Prostate gland (tissue), 2 donors: ENCODE data around the gene MADD. TPM values are rescaled to one million over a fixed set of nuclear protein-coding genes. Genes with fewer than 3 reads are reported as not detected.

Source experiments
- DNase-seq: peaks from one replicate; pipeline ENCODE4 v3.0.0-alpha.2; 2019; ENCODE audit warnings: low spot score
- H3K27ac ChIP-seq, 2 donors: fragments of 200-600 bp; sonication (generic); 2 replicates each; pipeline ENCODE4 v1.5.1; 2017 to 2019
- H3K27me3 ChIP-seq: fragments of 200-600 bp; sonication (generic); replicated peaks from 2 replicates; pipeline ENCODE4 v1.5.1; 2019; ENCODE audit not compliant: insufficient read depth
- H3K36me3 ChIP-seq, 2 donors: fragments of 200-600 bp; sonication (generic); 1 replicate in 1 of 2; 2 replicates in 1 of 2; pipeline versions ENCODE4 v1.5.1 to v1.8.1; 2017 to 2019
- H3K4me1 ChIP-seq: fragments of 200-600 bp; sonication (generic); replicated peaks from 2 replicates; pipeline ENCODE4 v1.5.1; 2019
- H3K4me3 ChIP-seq, 2 donors: fragments of 200-600 bp; sonication (generic); 2 replicates each; pipeline ENCODE4 v1.5.1; 2017 to 2019
- H3K9me3 ChIP-seq: fragments of 200-600 bp; sonication (generic); 2 replicates; pipeline ENCODE4 v1.5.1; 2017
- CTCF ChIP-seq, 4 experiments: fragments of 200-600 bp in 2 of 4; fragments of 450-650 bp in 2 of 4; sonication (generic) in 2 of 4; IDR thresholded peaks; 1 replicate in 3 of 4; 2 replicates in 1 of 4; pipeline ENCODE4 v1.5.1; 2016 to 2019; ENCODE audit warnings: antibody characterized with exemption in 4 of 4, mild to moderate bottlenecking in 2 of 4, moderate library complexity in 2 of 4
- POLR2A ChIP-seq: fragments of 450-650 bp; IDR thresholded peaks from one replicate; pipeline ENCODE4 v1.6.1; 2016; ENCODE audit warnings: antibody characterized with exemption, mild to moderate bottlenecking
- POLR2AphosphoS5 ChIP-seq: sonication (generic); formaldehyde crosslinking; IDR thresholded peaks from one replicate; pipeline ENCODE4 v1.6.1; 2017; ENCODE audit warnings: antibody characterized with exemption
- WGBS: methylation state at CpG from one replicate; pipeline ENCODE4 v1.1.5; 2018; 5-methylcytosine and 5-hydroxymethylcytosine counted together
- intact Hi-C: fragments of 100-400 bp; cut with DNase I; formaldehyde crosslinking; loops from one replicate; pipeline ENCODE4 v1.14.2; 2022
- total RNA-seq, 2 donors: library from RNA; depleted of rRNA; stranded (reverse); fragments of >200 nt; gene quantifications; one replicate each; pipeline ENCODE4 v1.1.0, GENCODE V29; 2016

The MADD gene
- total RNA-seq: 10 to 100 TPM; 53.6 to 87.3 TPM

- intact Hi-C loops: loop anchor here (2.0 to 10.0 kb wide), 2 partner anchors 93 to 155 kb away; partner anchors contain the start of genes ARFGAP2 and PSMC3
- peak; percentile 70 for DNase-seq
- H3K27ac ChIP-seq: peak within 1 kb of the TSS; percentile 97
- H3K4me3 ChIP-seq: peak within 1 kb of the TSS; percentile 69 to 90
- peaks cover 12% of the 10 kb centered on the region for H3K4me1 ChIP-seq
- H3K9me3 ChIP-seq: no peaks in the 10 kb centered on the region
- TF ChIP-seq CTCF (IDR thresholded peaks at IDR 0.05): peak in 1 of 4 experiments; percentile 7
- no peak for TF ChIP-seq POLR2AphosphoS5
- peak; percentile 66 for TF ChIP-seq POLR2A
- H3K36me3 ChIP-seq: peaks cover 0 to 2% of the 10 kb centered on the region in 2 donors
- no peaks in the 10 kb centered on the region for H3K27me3 ChIP-seq
- WGBS: 0% methylated on average over 28 of the region's 57 CpGs
These were observed at the start of gene MADD for GRCh38 chr11:47269829-47270305. Gene MADD, plus strand, starts transcription at chr11:47270133.

GRCh38 chr11:47220401-47220821 lies 49.5 kb upstream of the MADD start:
- Histone ChIP-seq H3K27ac (no peak overlapping the region), H3K4me1 (peaks cover 15% of the 10 kb centered on the region), H3K27me3 (no peaks in the 10 kb centered on the region), H3K36me3 (no peaks in the 10 kb centered on the region), H3K4me3 (no peak overlapping the region), H3K9me3 (no peaks in the 10 kb centered on the region)
- WGBS: 65% methylated on average over 1 of the region's 1 CpG
- TF ChIP-seq POLR2AphosphoS5: no peak
- TF ChIP-seq CTCF (IDR thresholded peaks at IDR 0.05): no peak
- no peak for DNase-seq
- intact Hi-C loops: loop anchor here (5.0 kb wide), 1 partner anchor 42 kb away; no protein-coding TSS in a partner anchor

GRCh38 chr11:47222696-47223095 lies 47.2 kb upstream of the MADD start:
- no peak overlapping the region for H3K4me3 ChIP-seq
- no peaks in the 10 kb centered on the region for H3K36me3 ChIP-seq
- no peaks in the 10 kb centered on the region for H3K9me3 ChIP-seq
- intact Hi-C loops: loop anchor here (5.0 kb wide), 1 partner anchor 40 kb away; no protein-coding TSS in a partner anchor
- no peaks in the 10 kb centered on the region for H3K4me1 ChIP-seq
- no peak for DNase-seq
- TF ChIP-seq POLR2AphosphoS5 (no peak), CTCF (IDR thresholded peaks at IDR 0.05) (no peak), POLR2A (no peak)
- no peaks in the 10 kb centered on the region for H3K27me3 ChIP-seq
- H3K27ac ChIP-seq: no peak overlapping the region
- 95% methylated on average over 2 of the region's 2 CpGs for WGBS

- H3K27me3 ChIP-seq: no peaks in the 10 kb centered on the region
- no peaks in the 10 kb centered on the region for H3K9me3 ChIP-seq
- no peak overlapping the region for H3K4me3 ChIP-seq
- intact Hi-C loops: no loop called here
- no peak for DNase-seq
- no peak overlapping the region for H3K27ac ChIP-seq
- WGBS: 84% methylated on average over 7 of the region's 7 CpGs
- TF ChIP-seq CTCF (IDR thresholded peaks at IDR 0.05) (no peak), POLR2AphosphoS5 (peak; percentile 43)
- H3K36me3 ChIP-seq: no peaks in the 10 kb centered on the region
- no peaks in the 10 kb centered on the region for H3K4me1 ChIP-seq
These were observed 44.2 kb upstream of the MADD start for GRCh38 chr11:47225552-47226400.

GRCh38 chr11:47229161-47229560 lies 40.8 kb upstream of the MADD start:
- Histone ChIP-seq H3K4me1 (no peaks in the 10 kb centered on the region), H3K4me3 (no peak overlapping the region), H3K27ac (no peak overlapping the region), H3K36me3 (no peaks in the 10 kb centered on the region), H3K27me3 (no peaks in the 10 kb centered on the region), H3K9me3 (no peaks in the 10 kb centered on the region)
- WGBS: 93% methylated on average over 8 of the region's 8 CpGs
- intact Hi-C loops: no loop called here
- TF ChIP-seq POLR2A: no peak
- no peak for TF ChIP-seq POLR2AphosphoS5
- no peak for TF ChIP-seq CTCF (IDR thresholded peaks at IDR 0.05)
- no peak for DNase-seq
